UCSD-AML1 (cell line): ENCODE measurements around the gene MAML3.

ENCODE experiments used
- DNase-seq: peaks from one replicate; lab custom pipeline; 2025; ENCODE audit not compliant: unreplicated experiment; lab: John Stamatoyannopoulos, UW

MAML3 gene

DNA sequence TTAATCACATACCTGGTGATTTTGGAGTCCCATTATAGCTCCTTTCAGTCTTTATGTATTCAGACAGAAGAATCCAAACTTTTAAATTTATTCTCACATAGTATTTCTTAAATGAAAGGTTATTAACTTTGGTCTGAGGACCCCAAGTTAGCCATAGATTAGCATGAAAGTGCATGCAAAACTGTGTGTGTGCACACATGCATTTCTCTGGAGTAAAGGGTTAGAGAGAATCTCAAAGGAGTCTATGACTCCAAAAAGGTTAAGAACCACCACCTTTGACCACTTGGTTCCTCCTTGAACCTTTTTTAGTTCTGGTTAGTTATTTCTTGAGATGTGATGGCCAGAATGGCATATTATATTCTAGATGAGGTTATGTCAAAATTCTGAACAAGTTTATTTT, 386.4 kb downstream of the MAML3 start:
- no peak for DNase-seq

DNA sequence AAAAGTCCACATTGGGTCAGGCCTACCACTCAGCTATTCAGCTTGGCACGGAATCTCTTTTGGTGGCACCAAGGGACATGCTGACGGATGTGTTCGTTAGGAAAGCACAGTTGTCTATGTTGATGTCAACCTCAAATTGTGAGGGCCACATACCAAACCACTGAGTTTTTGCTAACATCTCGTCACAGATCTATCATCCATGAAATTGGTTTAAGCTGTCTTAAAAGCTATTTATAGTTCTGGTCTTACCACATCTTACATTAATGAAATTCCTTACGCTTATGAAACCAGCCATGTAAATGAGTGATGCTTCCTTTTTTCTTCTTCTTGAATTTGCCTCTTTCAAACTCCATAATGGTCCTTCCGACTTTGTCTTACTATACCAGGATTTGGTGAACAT, 386.8 kb downstream of the MAML3 start:
- no peak for DNase-seq

DNA sequence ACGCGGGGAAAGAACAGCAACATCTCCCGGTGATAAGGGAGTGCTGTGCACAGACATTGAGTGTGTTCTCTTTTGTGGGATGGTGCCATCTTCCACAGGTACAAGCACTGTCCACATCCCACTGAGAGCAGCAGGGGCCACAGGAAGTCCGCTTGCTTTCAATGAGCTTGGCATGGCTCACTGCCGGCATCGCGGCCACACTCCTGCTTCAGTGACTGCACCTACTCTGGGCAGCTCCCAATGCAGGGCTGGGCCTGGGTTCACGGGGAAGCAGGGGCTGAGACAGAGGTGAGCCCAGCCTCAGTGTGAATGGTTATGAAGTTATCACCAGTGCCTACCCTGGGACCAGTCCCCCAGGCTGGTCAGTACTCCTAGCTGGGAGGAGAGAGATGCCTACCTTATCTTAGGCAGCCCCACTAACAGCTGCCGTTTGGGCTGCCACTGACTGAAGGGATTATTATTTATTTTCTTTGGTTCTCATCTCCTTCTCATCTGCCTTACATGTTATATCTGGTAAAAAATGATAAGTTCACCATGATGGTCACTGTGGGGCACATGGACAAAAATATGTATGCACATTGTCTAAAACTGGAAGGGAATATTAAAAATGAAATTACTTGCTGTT, 389.2 kb downstream of the MAML3 start:
- DNase-seq, result no peak

DNA sequence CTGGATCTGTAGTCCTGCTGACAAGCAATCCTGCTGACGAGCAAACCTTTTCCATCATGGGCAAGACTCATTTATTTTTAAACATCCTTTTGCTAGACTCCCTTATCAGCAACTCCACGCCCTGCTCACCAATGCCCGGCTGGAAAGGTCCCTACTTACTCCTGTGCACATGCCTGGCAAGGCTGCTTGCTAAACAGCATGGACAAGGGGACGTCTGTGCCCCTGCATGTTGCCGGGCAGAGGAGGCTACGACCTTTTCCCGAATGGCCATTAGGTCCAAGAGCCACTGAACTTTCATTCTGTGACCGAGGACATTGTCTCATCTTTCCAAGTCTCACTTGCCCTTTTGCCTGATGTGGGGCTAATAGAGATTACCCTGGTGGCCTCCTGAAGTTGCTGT, 389.8 kb downstream of the MAML3 start:
- no peak for DNase-seq

DNA sequence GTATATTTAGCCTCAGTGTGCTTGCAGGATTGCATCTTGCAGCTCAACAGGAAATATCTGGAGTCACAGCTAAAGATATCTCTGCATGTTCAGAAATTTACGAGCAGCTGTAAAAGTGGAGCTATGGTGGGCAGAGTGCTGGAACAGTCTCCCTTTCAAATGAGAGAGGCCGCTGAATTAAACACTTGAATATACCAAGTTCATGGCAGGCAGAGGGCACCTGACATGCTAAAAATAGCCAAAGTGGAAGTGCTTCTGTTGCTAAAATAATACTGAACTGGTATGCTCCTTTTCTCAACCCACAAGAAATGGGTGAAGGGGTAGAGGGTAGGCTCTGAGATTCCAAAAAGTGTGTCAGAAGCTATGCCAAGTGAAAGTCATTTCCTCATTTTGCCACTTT, 390.3 kb downstream of the MAML3 start:
- no peak for DNase-seq

DNA sequence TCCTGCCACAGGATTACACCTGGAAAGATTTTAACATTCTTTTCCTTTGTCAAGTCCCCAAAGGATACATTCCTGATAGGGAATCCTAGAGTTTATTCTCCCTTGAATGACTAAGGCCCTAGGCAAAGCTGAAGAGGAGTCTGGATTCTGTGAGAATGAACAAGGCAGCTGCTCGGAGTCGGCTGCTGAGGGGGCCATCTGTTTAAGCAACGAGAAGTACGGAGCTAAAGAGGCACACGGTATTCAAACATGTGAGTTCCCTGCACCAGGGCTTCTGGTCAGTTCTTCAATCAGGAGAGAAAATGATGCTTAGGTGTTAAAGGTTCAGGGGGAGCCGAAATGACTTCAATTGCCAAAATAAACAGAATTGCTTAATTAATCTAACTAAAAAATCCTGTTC, 390.8 kb downstream of the MAML3 start:
- DNase-seq, result no peak

DNA sequence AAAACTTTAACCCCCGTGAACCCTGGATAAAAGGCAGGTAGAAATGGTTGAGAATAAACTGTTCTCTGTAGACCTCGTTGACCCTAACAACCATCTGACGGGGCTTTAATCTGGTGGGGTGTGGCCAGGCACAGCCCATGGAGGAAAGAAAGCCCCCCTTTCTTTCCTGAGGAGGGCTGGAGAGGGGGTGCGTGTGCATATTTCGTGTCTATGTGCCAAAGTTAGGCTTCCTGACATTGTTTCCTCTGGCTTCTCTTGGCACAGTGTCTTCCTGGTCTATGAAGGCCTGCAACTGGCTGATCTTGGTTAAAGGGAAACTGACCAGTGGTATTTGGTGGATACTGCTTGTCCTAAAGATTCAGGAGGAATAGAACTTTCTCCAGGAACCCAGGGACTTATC, 391.3 kb downstream of the MAML3 start:
- DNase-seq, result no peak

DNA sequence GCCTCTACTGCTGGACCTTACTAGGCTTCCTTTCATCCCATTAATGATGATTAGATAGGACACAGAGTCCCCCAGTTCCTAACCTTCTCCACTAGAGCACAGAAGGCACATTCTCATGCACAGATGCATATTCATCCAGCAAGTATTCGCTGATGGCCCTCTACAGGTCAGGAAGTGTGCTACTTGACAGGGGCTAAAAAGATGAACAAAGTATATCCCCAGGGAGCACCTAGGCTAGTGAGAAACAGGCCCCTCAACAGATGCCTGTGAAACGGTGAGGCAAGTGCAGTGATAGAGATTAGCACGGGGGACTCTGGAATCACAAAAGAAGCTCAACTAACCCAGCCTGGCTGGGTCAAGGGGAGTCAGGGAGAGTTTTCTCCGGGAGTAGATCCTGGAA, 392.5 kb downstream of the MAML3 start:
- DNase-seq, result no peak

DNA sequence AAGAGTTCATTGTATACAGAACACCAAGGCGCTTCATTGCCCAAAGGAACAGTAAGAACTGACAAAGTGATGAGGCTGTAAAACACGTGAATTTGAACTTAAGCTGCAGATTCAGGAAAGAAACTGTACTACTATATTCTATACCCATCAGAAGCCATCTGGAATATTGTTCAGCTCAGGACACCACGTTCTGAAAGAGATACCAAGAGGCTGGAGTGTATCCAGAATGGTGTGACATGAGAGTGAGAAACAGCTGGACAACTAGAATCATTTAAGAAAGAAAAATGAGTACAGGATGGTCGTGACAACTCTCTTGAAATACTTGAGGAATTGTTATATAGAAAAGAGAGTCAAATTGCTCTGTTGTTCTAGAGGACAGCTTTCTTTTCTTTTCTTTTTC, 393.4 kb downstream of the MAML3 start:
- no peak for DNase-seq

DNA sequence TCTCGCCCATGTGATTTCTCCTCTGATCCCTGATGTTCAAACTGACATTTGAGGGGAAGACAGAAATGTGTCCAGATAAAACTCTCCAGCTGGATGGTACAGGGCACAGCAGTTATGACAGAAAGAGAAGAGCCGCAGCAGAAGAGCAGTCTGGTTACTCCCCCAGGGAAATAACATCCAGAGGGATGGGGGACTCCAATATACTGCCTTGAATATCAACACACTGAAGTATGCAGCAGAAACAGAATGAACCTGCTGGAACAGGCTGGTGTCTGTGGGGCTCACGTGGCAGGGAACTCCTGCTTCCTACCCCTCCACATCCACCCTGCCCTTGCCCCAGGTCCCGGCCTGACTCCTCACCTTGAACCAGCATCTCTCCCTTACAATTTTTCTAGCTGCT, 394.9 kb downstream of the MAML3 start:
- DNase-seq, result no peak

DNA sequence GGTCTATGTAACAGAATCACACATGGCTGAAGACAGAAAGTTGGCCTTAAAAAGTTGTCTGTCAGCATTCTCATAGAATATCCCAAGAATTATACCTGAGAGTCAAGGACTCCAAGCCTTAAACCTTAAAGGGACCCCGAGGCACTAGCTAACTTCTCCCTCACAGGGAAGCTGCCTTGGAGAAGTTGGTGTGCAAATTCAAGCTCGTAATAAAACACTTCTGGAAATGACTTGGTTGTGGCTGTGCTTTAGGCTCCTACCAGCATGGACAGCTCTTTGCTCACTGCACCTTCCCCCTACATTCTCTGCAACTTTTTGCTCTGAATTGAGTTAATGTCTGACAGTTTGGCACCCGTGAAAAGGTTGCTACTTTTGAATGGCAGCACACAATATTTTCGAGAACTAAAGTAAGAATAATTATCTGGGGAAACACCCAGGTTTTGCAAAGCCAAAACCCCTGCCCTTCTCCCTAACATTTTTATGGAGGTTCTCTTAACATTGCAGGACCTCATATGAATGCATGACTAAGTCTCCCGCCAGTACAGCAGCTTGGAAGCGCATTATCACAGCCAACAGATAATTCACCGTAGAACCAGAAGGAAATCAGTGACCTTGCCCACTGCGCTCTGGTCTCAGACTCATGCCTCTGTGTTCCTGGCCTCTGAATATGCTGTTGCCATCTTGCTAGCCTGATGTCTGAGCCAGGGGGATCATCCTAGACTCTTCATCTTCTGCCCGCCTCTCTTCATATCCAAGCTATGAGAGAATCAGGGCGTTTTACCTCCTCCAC, 397.4 kb downstream of the MAML3 start:
- no peak for DNase-seq

DNA sequence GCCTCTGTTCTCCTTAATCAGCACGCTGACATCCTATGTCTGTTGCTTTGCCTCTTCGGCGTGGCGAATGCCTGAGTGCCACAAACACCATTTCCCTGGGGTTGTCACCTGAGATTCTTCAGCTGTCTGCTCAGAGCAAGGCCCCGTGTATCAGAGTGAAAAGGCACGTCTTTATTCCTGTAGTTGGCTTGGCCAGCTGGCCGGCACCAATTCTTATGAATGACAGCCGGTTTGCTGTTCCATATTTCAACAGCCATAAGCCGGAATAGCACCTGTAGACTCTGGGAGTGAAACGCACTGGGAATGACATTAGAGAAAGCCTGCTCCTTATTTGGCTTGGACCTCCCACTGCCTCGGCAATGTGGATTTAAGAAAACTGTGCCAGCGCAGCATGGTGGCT, 399.0 kb downstream of the MAML3 start:
- no peak for DNase-seq

DNA sequence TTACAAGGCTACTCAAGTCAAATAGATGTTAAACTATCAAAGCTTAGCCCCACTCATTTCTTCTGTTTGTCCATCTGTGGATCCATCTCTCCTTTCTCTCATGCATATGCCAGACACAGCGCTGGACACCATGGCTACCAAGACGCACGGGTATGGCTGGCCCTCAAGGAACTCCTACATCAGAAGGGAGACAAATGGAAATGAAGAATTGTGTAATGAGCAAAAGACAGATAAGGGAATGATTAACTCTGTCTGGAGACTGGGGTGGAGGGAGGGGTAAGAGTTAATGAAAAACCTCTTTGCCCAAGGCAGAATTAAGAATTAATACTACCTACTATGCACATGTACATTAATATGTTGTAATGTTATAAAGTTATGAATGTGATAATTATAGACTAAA, 400.3 kb downstream of the MAML3 start:
- DNase-seq, result no peak

DNA sequence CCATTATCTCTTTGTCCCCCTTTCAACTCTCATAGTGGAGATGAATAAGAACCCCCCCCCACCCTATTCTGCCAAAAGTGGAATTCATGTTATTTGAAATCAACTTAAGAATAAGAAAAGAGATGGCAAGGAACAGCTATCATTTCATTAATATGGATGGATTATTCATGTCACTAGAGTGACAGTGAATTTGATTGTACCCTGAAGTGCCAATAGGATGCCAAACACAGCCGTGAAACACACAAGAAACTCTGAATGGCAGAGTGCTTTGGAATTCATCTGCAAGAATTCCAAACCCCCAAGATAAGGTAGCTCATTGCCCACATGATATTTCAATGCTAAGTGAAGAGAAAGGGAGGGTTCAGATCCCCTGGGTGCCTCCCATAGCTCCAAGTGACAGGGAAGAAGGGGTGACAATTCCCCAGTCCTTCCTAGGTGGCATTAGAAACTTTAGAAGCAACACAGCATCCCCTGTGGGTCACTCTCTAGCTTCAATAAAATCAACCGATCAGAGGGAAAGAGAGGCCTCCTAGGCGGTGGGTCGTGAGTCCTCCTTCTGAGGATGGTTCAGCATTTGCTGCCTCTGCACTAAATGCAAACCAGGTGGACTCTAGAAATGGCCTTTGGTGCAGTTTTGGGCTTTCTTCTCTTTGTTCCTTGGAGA, 404.0 kb downstream of the MAML3 start:
- DNase-seq, result no peak

DNA sequence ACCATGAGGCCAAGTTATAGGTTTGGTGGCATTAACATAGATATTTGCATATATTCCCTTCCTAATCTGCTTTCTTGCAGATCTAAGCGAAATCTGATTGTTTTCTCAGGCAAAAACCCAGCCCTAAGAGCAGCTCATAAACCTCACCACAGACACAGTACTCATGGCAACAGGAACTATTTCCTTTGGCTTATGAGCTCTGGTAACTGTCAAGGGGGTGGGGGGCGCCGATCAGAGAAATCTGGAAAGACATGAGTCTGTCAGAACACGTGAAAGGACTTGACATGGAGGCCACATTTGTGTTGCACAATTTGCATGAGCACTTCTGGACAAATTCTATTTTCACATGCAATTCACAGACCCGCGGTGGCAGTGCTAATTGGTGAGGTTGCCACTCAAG, 404.6 kb downstream of the MAML3 start:
- no peak for DNase-seq

DNA sequence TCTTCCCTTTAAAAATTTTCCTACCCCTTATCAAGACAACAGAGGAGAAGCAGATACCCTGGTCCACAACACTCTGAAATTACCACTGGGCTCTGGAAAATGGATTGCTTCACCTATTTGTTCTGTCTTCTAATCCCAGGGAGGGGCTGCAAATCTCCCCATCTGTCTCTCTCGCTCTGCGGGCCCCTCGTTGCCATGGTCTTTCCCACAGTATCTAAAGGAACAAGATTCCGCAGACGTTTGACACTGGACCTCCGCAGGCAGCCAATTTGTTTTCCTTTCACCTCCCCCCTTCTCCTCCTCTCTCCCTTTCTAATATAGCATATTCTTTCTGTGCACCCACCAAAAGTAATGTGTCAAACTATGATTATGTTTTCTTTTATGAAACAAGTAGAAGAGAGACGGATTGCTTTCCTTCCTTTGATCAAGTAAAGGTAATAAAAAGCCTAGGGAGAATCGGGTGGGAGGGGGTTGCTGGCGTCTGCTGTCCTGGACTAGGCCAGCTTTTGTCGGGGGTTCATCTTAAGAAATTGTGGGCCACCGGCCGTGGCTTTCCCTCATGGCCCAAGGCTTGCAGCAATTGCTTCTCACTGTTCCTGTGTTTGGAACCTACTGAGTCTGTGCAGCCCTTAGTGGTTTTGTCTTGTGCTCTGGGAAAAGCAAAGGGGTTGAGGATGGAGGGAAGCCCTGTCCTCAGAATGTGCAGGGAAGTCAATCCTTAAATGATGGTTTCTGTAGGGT, 407.4 kb downstream of the MAML3 start:
- DNase-seq, result no peak

DNA sequence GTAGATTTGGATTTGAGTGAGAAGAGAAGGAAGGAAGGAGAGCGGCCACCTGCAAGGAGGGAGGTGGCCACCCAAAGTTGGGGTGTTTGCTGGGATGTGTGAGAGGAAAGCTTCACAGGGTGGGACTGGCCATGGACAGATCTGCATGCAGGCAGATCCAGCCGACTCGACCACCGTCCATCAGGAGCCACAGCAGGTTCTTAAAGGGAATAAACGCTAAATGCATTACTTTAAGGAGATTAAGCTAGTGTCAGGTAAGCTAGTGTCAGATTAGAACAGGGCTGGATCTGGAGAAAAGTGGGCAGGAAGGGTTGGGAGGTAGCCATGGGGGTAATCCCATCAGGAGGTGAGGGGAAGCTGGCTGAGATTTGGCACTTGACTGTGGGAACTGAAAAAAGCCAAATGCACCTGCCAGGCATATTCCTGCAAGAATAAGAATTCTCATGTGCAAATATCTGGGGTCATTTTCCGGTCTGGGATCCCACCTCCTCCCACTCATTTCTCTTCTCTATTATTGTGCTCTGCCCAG, 408.8 kb downstream of the MAML3 start:
- no peak for DNase-seq

DNA sequence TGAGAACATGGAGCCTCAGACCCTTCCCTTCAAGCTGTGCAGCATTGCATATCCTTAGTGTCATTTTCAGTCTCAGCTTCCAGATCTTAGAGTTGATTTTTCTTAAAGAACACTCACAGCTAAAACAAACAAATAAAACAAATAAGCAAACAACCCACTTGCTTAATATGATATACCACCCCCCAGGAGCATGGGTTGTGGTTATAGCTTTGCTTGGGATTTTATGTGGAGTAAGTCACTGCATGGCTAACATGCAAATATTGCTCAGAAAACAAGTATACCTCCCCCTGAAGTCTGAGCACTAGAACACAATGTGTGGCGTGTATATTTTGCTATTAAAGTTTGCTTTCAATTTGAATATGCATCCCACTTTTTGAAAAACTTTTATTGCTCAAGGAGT, 409.8 kb downstream of the MAML3 start:
- no peak for DNase-seq

DNA sequence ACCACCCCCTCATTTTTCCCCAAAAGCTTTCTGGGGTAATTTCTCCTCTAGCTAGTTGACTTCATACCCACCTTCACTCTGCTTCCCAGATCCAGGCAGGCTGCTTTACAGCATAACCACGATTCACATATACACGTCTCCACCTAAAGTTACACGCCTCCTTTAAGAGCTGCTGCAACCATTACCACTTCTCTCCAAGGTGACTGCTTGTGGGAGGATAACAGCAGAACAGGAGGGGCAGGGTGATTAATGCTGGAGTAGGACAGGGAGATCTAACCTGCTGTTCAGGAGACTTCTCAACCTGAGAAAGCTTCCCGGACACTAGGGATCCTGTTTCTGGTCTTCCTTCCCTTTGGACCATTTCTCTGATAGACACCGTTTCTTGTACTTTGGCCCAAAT, 411.0 kb downstream of the MAML3 start:
- DNase-seq, result no peak

DNA sequence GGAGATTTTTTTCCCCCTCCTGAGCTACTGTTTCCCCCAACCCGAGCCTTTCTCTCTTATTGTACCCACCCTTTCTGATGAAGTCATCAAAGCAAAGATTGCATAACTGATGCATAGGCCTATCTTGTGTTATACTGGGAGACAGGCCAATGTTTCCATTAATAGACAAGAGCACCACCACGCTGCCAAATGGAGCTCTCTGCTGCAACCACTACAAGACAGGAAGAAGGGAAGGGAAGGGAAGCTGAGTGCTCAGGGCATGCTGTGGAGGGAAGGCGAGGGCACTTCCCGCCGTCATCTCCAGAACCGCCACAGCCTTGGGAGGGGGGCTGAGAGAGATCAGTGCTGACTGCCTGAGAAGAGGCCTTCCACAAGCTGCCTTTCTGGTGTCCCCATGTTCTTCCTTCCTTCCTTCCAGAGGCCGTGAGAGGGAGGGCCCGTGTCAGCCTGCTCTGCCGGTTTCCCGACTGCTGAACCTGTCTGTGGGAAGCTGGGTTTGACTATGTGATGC, 413.4 kb downstream of the MAML3 start:
- peak; percentile 72 for DNase-seq

DNA sequence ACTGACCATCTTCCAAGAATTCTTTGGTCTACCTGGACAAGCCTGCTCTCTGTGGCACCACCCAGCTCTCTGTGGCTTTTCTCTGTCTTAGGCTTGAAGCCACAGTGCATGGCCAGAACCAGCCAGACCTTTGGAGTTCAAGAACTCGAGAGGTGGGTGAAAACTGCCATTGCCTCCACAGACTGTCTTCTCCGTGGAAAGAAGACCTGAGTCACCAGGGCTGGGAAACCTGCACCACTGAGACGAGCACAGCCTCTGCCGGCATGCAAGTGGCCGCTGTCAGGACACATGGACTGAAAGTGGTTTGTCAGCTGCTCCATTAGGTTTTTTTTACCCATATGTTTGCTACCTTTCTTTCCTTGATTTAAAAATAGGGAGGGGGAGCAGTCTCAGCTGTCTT, 413.9 kb downstream of the MAML3 start:
- no peak for DNase-seq
